Thymus (tissue), 11 donors: ENCODE results near the gene GRM5. TPM values are rescaled to one million over a fixed set of nuclear protein-coding genes. Genes with fewer than 3 reads are reported as not detected.

Experiments
- DNase-seq, 9 donors: peaks; one replicate each; pipeline ENCODE4 v3.0.0-alpha.2; 2013; ENCODE audit warnings: low spot score in 9 of 9, low read depth in 6 of 9, missing footprints in 1 of 9
- H3K27ac ChIP-seq, 2 donors: one replicate each; pipeline ENCODE4 v1.5.1; 2013; ENCODE audit warnings: control low read depth in 1 of 2, low read depth in 1 of 2, low read length in 1 of 2, mild to moderate bottlenecking in 1 of 2, moderate library complexity in 1 of 2
- H3K27me3 ChIP-seq, 2 donors: one replicate each; pipeline ENCODE4 v1.5.1; 2013; ENCODE audit warnings: low read length in 1 of 2; ENCODE audit not compliant: control insufficient read depth in 2 of 2, insufficient read depth in 1 of 2
- H3K36me3 ChIP-seq, 2 donors: one replicate each; pipeline ENCODE4 v1.5.1; 2013; ENCODE audit warnings: low read length in 1 of 2, mild to moderate bottlenecking in 1 of 2, moderate library complexity in 1 of 2; ENCODE audit not compliant: control insufficient read depth in 2 of 2, insufficient read depth in 2 of 2
- H3K4me1 ChIP-seq, 2 donors: one replicate each; pipeline ENCODE4 v1.5.1; 2013; ENCODE audit warnings: low read length in 2 of 2; ENCODE audit not compliant: control insufficient read depth in 2 of 2, insufficient read depth in 2 of 2
- H3K4me3 ChIP-seq, 2 donors: one replicate each; pipeline ENCODE4 v1.5.1; 2013; ENCODE audit warnings: low read length in 2 of 2, control low read depth in 1 of 2, mild to moderate bottlenecking in 1 of 2
- H3K9me3 ChIP-seq, 2 donors: one replicate each; pipeline ENCODE4 v1.5.1; 2013; ENCODE audit warnings: low read length in 1 of 2, mild to moderate bottlenecking in 1 of 2; ENCODE audit not compliant: control insufficient read depth in 2 of 2, insufficient read depth in 1 of 2
- WGBS: extraction: QIAGEN DNeasy Blood & Tissue Kit; methylation state at CpG from one replicate; pipeline ENCODE4 v1.1.7; 2013; 5-methylcytosine and 5-hydroxymethylcytosine counted together
- polyA plus RNA-seq: library from polyadenylated mRNA; stranded (reverse); fragments of 200-250 nt; gene quantifications from one replicate; pipeline ENCODE4 v1.2.3, GENCODE V29; 2013
- total RNA-seq: library from RNA; stranded (reverse); fragments of 120-200 nt; gene quantifications from one replicate; pipeline ENCODE4 v1.2.4, GENCODE V29; 2013
- donor health status: healthy.

GRM5 gene
- total and polyA plus RNA-seq, 2 donors, result 0.05 TPM

DNA sequence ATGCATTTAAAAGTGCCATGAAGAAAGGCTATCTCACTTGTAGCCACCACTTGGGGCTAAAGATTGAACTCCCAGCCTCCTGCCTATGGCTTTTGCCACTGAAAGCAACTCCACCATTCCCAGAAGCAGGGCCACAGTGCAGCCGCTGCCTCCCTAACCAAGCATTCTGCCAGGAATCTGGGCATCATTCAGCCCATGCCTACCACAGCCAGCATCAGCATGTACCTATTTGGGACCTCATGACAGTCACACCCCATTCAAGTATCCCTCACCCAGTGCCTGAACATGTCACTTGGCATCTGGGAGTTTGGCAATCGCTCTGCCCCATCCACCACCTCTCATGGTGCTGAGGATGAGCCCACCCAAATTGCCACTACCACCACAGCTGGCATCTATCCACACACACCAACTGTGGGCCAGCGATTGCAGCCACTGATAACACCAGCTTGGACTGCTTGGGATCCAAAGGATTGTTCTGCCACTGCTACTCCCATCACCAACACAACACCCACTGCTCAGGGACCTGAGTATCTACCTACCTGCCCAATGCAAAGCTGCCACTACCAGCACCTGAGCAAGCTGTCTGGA is 234.4 kb downstream of the GRM5 start:
- Histone ChIP-seq H3K9me3 (no peaks in the 10 kb centered on the region), H3K4me1 (no peaks in the 10 kb centered on the region), H3K4me3 (no peak overlapping the region), H3K36me3 (no peaks in the 10 kb centered on the region), H3K27me3 (no peaks in the 10 kb centered on the region), H3K27ac (no peak overlapping the region)
- WGBS, result 93% methylated on average over 3 of the region's 3 CpGs
- no peak for DNase-seq

DNA sequence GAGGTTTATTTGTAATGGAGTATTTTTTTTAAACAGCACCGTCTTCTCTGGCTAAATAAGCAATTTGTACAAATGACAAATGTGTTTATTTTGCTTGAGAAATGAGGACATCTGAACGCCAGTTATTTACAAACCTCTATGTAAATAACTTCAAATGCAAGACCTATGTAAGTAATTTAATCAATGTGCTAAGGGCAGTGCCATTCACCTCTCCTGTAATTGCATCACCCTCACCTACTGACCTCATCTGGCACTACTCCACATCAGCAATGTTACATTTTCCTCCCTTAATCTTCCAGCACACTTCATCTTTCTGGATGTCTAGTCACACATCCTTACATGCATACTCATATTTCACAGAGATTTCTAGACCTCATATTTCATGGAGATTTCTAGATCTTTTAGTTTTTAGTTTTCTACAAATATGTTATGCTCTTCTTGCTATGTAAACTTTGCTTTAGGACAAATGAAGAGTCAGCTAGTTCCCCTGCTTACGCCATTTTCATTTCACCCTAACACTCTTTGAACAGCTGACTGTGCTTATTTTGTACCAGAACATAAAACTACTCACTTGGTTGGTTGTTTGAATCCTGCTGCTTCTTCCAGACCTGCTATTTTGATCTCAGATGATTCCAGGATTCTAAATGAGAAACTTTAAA is 238.6 kb downstream of the GRM5 start:
- no peak overlapping the region for H3K27ac ChIP-seq
- H3K27me3 ChIP-seq, result no peaks in the 10 kb centered on the region
- no peaks in the 10 kb centered on the region for H3K4me1 ChIP-seq
- WGBS, result 89% methylated on average over 3 of the region's 3 CpGs
- DNase-seq, result no peak
- no peak overlapping the region for H3K4me3 ChIP-seq
- no peaks in the 10 kb centered on the region for H3K36me3 ChIP-seq
- no peaks in the 10 kb centered on the region for H3K9me3 ChIP-seq

DNA sequence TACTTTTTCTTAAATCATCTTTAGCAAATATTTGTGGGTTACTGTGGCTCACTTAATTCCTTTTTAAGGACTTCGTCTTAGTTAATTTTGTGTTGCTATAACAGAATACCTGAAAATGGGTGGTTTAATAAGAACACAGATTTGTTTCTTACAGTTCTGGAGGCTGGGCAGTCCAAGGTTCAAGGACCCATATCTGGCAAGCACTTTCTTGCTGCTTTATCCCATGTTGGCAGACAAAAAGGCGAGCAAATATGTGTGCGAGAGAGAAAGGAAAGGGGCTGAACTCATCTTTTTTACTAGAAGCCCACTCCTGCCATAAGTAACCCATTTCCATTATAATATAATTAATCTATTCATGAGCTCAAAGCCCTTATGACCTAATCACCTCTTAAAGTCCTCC is 246.2 kb downstream of the GRM5 start:
- H3K27ac ChIP-seq, result no peak overlapping the region
- DNase-seq, result no peak
- no peaks in the 10 kb centered on the region for H3K9me3 ChIP-seq
- no peaks in the 10 kb centered on the region for H3K36me3 ChIP-seq
- WGBS, result 94% methylated on average over 3 of the region's 3 CpGs
- no peak overlapping the region for H3K4me3 ChIP-seq
- no peaks in the 10 kb centered on the region for H3K27me3 ChIP-seq
- no peaks in the 10 kb centered on the region for H3K4me1 ChIP-seq

DNA sequence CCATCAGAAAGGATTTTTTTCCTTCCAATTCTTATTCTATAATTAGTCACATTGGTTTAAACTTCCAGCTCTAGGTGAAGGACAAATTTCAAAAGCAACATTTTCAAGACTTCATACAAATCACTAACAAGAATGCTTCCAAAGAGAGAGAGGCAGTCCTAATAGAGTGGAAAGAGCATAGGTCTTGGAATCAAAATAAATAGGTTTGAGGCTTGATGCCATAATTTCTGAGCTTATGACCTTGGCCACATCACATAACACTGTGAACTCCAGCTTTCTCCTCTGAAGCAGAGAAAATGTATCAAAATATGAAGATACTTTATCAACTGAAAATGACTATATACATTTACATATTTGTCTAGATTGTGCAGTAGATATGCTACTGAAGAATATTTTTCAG is 246.8 kb downstream of the GRM5 start:
- no peaks in the 10 kb centered on the region for H3K27me3 ChIP-seq
- no peaks in the 10 kb centered on the region for H3K36me3 ChIP-seq
- DNase-seq, result no peak
- no peak overlapping the region for H3K27ac ChIP-seq
- no peaks in the 10 kb centered on the region for H3K4me1 ChIP-seq
- no peaks in the 10 kb centered on the region for H3K9me3 ChIP-seq
- H3K4me3 ChIP-seq, result no peak overlapping the region

DNA sequence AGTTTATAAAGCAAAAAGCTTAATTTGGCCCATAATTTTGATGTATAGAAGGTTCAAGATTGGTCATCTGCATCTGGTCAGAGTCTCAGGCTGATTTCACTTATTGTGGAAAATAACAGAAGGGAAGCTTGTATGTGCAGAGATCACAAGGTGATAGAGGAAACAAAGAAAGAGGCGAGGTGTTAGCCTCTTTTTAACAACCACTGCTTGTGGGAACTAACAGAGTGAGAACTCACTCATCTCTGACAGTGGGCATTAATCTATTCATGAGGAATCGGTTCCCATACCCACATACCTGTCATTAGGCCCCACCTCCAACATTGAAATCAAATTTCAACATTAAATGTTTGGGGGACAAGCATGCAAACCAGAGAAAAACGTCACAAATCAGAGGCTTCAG is 250.3 kb downstream of the GRM5 start:
- no peaks in the 10 kb centered on the region for H3K4me1 ChIP-seq
- no peak overlapping the region for H3K4me3 ChIP-seq
- 57% methylated on average over 3 of the region's 3 CpGs for WGBS
- no peaks in the 10 kb centered on the region for H3K27me3 ChIP-seq
- no peaks in the 10 kb centered on the region for H3K36me3 ChIP-seq
- H3K9me3 ChIP-seq, result no peaks in the 10 kb centered on the region
- no peak overlapping the region for H3K27ac ChIP-seq
- DNase-seq, result no peak

DNA sequence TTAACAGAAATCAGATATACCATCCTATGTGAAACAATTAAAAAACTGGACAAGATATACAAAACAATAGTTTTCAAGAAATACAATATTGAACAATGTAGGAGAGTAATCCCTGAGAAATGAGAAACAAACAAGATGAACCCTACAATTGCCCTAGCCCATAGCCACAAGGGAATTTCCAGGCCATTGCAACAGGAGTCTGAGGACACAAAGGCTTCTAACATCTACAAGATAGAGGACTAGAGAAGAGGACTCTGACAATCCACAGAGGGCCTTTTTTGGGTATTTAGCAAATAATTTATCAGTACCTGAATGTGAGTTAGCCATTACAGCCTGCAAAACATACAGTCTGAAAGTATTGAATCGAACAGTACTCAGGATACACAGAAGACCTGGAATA is 251.7 kb downstream of the GRM5 start:
- Histone ChIP-seq H3K27ac (no peak overlapping the region), H3K27me3 (no peaks in the 10 kb centered on the region), H3K9me3 (no peaks in the 10 kb centered on the region), H3K36me3 (no peaks in the 10 kb centered on the region), H3K4me1 (no peaks in the 10 kb centered on the region), H3K4me3 (no peak overlapping the region)
- WGBS, result 0% methylated on average over 1 of the region's 1 CpG
- no peak for DNase-seq

DNA sequence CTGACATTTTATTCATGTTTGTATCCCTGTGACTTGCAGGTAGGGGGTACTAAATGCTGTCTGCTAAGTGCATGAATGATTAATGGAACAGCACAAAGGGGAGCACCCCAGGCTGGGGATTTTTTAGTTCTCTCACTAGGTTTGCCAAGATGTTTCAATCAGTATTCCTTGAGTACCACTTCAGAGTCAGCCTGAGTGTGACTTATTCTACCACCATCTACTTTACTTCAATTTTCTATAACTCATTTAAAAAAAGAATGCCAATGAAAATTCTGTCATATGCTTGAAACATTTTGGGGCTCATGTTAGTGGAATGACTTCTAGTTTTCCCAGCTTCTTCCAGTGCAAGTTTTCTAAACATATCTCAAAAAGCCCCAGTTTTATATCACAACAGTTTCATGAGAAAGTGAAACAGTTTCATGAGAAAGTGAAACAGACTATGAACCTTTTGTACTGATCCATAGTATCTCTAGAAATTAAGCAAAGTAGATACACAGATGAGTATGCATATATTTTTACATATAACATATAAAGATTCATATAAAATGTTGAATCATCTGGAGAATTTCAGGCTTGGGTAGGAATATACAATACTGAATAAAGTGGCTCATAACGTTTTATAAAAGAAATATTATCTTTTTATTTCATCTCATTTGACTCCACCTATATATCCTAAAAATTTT is 252.4 kb downstream of the GRM5 start:
- WGBS, result 72% methylated on average over 1 of the region's 1 CpG
- H3K36me3 ChIP-seq, result no peaks in the 10 kb centered on the region
- no peaks in the 10 kb centered on the region for H3K9me3 ChIP-seq
- H3K27ac ChIP-seq, result no peak overlapping the region
- DNase-seq, result no peak
- H3K27me3 ChIP-seq, result no peaks in the 10 kb centered on the region
- H3K4me1 ChIP-seq, result no peaks in the 10 kb centered on the region
- H3K4me3 ChIP-seq, result no peak overlapping the region

DNA sequence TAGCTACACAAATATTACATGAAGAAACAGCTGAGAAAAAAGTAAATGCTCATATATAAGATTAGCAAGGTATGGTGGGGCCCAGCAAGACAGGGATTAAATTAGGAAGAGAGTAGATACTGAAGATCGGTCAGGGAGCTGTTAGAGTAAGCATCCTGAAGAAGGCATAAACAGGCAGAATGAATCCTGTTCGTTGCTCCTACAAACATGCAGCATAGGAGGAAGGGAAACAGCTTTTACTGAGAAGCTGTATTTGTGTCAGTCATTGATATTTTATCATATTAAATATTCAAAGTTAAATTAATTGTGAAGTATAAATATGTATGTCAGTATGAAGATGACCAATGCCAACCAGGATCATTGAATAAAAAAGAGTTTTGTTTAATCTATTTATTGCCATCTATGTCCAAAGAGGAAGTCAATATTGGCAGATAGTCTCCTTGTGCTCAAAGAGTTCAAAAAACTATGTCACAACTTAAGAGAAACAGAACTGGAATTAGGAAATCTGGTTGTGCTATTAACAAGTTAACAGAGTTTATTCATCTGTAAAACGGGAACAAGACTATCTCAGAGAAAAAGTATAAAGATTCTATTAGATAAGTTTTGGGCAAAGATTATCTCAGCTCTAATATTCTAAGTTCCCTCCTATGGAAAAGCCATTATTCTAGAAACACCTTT is 255.2 kb downstream of the GRM5 start:
- Histone ChIP-seq H3K9me3 (no peaks in the 10 kb centered on the region), H3K36me3 (no peaks in the 10 kb centered on the region), H3K27ac (no peak overlapping the region), H3K4me1 (no peaks in the 10 kb centered on the region), H3K27me3 (no peaks in the 10 kb centered on the region), H3K4me3 (no peak overlapping the region)
- 71% methylated on average over 3 of the region's 3 CpGs for WGBS
- DNase-seq, result no peak

DNA sequence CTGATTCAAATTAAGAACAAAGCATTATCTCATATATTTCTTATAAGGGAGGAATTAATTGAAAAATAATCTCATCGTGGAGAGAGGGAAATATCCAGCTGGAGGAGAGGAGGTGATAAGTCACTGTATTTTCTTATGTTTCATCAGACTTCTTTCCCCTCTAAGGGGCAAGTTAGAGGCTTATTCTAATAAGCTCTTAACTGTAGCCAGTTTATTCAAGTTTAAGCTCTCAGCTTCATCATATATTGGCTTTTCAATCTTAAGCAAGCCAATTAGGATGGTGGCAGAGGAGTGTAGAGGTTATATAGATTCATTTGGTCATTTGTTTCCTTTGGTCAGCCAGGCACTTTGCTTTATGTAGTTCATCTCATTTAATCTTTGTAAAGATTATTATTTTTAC is 256.7 kb downstream of the GRM5 start:
- Histone ChIP-seq H3K36me3 (no peaks in the 10 kb centered on the region), H3K27me3 (no peaks in the 10 kb centered on the region), H3K9me3 (no peaks in the 10 kb centered on the region), H3K27ac (no peak overlapping the region), H3K4me1 (no peaks in the 10 kb centered on the region), H3K4me3 (no peak overlapping the region)
- DNase-seq, result no peak
- 89% methylated on average over 1 of the region's 1 CpG for WGBS
